ENCODE results near the gene GCNA.
"Not testable (repeated sequence)": the region's sequence is repeated elsewhere in the genome, so short reads cannot be mapped to it uniquely, and the experiment has no call there.

GCNA gene

DNA sequence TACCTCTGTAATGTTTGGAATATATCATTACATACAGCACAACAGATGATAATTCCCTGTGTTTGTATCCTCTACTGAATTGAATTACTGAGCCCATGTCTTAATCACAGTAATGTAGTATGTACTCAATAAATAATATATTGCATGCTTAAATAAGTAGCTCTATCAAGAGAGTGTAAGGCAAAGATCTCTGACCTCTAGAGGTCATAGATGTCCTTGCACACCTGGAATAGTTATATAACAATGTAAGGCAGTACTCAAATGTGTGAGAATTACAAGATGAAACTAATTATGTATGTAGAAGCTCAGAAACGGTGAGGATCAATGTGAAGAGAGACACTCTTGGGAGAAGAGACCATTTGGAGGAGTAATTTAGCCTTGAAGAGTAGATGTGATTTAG lies 14.3 kb upstream of the GCNA start:
- H3K4me3 Mint-ChIP-seq, result no peak overlapping the region
- TF ChIP-seq, protein P1, sequence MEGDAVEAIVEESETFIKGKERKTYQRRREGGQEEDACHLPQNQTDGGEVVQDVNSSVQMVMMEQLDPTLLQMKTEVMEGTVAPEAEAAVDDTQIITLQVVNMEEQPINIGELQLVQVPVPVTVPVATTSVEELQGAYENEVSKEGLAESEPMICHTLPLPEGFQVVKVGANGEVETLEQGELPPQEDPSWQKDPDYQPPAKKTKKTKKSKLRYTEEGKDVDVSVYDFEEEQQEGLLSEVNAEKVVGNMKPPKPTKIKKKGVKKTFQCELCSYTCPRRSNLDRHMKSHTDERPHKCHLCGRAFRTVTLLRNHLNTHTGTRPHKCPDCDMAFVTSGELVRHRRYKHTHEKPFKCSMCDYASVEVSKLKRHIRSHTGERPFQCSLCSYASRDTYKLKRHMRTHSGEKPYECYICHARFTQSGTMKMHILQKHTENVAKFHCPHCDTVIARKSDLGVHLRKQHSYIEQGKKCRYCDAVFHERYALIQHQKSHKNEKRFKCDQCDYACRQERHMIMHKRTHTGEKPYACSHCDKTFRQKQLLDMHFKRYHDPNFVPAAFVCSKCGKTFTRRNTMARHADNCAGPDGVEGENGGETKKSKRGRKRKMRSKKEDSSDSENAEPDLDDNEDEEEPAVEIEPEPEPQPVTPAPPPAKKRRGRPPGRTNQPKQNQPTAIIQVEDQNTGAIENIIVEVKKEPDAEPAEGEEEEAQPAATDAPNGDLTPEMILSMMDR (IDR thresholded peaks at IDR 0.05; ENCODE audit: unreplicated experiment in 3 of 3), result no peak
- H3K27ac Mint-ChIP-seq, result no peak overlapping the region
- no peaks in the 10 kb centered on the region for H3K4me1 Mint-ChIP-seq
- H3K9me3 Mint-ChIP-seq, result no peaks in the 10 kb centered on the region
- no peaks in the 10 kb centered on the region for H3K27me3 Mint-ChIP-seq (ENCODE audit: low read depth)
- peaks cover 71% of the 10 kb centered on the region for H3K36me3 Mint-ChIP-seq (ENCODE audit: low read depth)

- no peaks in the 10 kb centered on the region for H3K4me1 Mint-ChIP-seq
- H3K27me3 Mint-ChIP-seq (ENCODE audit: low read depth), result no peaks in the 10 kb centered on the region
- TF ChIP-seq, protein P1 (IDR thresholded peaks at IDR 0.05; ENCODE audit: unreplicated experiment in 3 of 3), result no peak
- H3K27ac Mint-ChIP-seq, result no peak overlapping the region
- no peaks in the 10 kb centered on the region for H3K9me3 Mint-ChIP-seq
- peaks cover 68% of the 10 kb centered on the region for H3K36me3 Mint-ChIP-seq (ENCODE audit: low read depth)
- no peak overlapping the region for H3K4me3 Mint-ChIP-seq
These were observed 12.7 kb upstream of the GCNA start for GRCh38 chrX:71565474-71566041.

GRCh38 chrX:71571390-71571789 lies 6.8 kb upstream of the GCNA start:
- not testable (repeated sequence) for H3K27ac Mint-ChIP-seq; H3K9me3 Mint-ChIP-seq; H3K27me3 Mint-ChIP-seq (ENCODE audit: low read depth); H3K4me1 Mint-ChIP-seq; H3K4me3 Mint-ChIP-seq
- H3K36me3 Mint-ChIP-seq (ENCODE audit: low read depth), result peaks cover 70% of the 10 kb centered on the region

DNA sequence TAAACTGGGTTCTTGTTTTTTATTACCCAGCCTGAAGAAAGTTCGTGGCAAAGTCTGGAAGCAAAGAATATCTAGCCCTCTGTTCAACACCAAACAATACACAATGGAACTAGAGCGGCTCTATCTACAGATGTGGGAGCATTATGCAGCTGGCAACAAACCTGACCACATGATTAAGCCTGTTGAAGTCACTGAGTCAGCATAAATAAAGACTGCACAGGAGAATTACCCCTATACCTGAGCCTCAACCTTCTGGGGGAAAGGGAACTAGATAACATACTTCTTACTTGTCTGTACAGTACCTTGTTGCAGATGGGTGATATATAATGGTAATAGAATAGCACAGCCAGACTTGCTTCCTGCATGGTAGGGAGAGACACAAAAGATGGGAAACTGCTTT lies 4.6 kb upstream of the GCNA start:
- Mint-ChIP-seq H3K27me3 (ENCODE audit: low read depth) (no peaks in the 10 kb centered on the region), H3K9me3 (peaks cover 2% of the 10 kb centered on the region), H3K4me1 (no peaks in the 10 kb centered on the region), H3K27ac (no peak overlapping the region), H3K4me3 (no peak overlapping the region), H3K36me3 (ENCODE audit: low read depth) (peaks cover 63% of the 10 kb centered on the region)
- TF ChIP-seq, protein P1 (IDR thresholded peaks at IDR 0.05; ENCODE audit: unreplicated experiment in 3 of 3), result no peak

GRCh38 chrX:71577682-71578081 lies 555 bp upstream of the GCNA start:
- no peak overlapping the region for H3K4me3 Mint-ChIP-seq
- TF ChIP-seq, protein P1 (IDR thresholded peaks at IDR 0.05; ENCODE audit: unreplicated experiment in 3 of 3), result no peak

DNA sequence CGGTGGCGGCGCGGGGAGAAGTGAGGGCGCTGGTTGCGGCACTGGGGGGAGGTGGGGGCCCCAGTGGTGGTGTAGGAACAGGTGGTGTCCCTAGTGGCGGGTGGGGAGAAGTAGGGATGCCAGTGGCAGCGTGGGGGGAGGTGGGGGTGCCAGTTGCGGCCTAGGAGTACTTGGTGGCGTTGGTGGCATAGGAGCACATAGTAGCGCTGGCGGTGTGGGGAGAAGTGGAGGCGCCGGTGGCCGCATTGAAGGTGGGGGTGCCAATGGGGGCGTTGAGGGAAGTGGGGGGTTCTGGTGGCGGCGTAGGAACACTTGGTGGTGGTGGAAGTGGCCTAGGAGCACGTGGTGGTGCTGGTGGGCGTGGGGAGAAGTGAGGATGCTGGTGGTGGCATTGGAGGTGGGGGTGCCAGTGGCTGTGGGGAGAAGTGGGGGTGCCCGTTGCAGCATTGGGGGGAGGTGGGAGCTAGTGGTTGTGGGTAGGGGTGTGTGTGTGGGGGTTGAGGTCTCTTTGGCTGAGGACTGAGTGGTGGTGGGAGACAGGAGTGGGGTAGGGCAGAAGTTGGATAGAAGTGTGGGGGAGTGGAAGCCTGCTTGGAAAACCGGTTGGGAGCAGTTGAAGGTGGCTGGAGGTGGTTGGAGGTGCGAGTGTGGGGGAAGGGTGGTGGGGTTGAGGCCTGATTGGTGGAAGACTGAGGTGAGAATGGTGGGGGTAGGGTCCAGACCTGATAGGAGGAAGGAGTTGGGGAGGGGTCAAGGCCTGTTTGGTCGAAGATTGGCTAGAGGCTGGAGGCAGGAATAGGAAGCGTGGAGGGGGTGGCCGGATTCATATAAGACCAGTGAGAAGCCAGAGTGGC lies 1.1 kb downstream of the GCNA start:
- Mint-ChIP-seq H3K4me1 (no peaks in the 10 kb centered on the region), H3K4me3 (no peak overlapping the region), H3K9me3 (peaks cover 2% of the 10 kb centered on the region), H3K27ac (no peak overlapping the region), H3K36me3 (ENCODE audit: low read depth) (peaks cover 45% of the 10 kb centered on the region), H3K27me3 (ENCODE audit: low read depth) (no peaks in the 10 kb centered on the region)
- TF ChIP-seq, protein P1 (IDR thresholded peaks at IDR 0.05; ENCODE audit: unreplicated experiment in 3 of 3), result no peak

More at GRCh38 chrX:71577682-71578081, 555 bp upstream of the GCNA start:
- Mint-ChIP-seq H3K27me3 (ENCODE audit: low read depth) (no peaks in the 10 kb centered on the region), H3K9me3 (peaks cover 2% of the 10 kb centered on the region), H3K4me1 (no peaks in the 10 kb centered on the region), H3K27ac (no peak overlapping the region), H3K36me3 (ENCODE audit: low read depth) (peaks cover 55% of the 10 kb centered on the region)

Measured in nephron (organoid).